Panc1 (cell line): ENCODE results near the gene TRPV5. TPM values are rescaled to one million over a fixed set of nuclear protein-coding genes. Genes with fewer than 3 reads are reported as not detected.

Experiments
- ATAC-seq: fragments of 200-7000 bp; cut with Tn5 transposase; 2 replicates; pipeline ENCODE4 v1.9.1; 2020; ENCODE audit warnings: mild to moderate bottlenecking, moderate library complexity
- BruUV-seq: library from RNA; stranded (reverse); fragments of 400-500 nt; replicated peaks from 2 replicates; lab custom pipeline; 2021; lab: Mats Ljungman, UMichigan
- CTCF ChIA-PET: fragments of 300-600 bp; sonication (Branson Sonifier 250); formaldehyde crosslinking; loops from one replicate; lab custom pipeline; 2022; ENCODE audit warnings: antibody characterized with exemption; lab: Charles Lee
- POLR2A ChIA-PET: fragments of 300-600 bp; sonication (Branson Sonifier 250); formaldehyde crosslinking; loops from one replicate; lab custom pipeline; 2022; ENCODE audit warnings: antibody characterized with exemption; lab: Charles Lee
- DNase-seq: peaks from one replicate; pipeline ENCODE4 v3.0.0-alpha.2; 2010; ENCODE audit warnings: low read depth, low spot score
- H3K27ac ChIP-seq: 2 replicates; pipeline ENCODE4 v1.5.1; 2011; ENCODE audit warnings: mild to moderate bottlenecking, low read length, inconsistent platforms
- H3K27me3 ChIP-seq: fragments of 200-500 bp; sonication (Bioruptor generic); 2 replicates; pipeline ENCODE4 v1.6.0; 2014; ENCODE audit warnings: low read length, inconsistent platforms; ENCODE audit not compliant: control insufficient read depth, insufficient read depth
- H3K36me3 ChIP-seq: fragments of 200-500 bp; sonication (Bioruptor generic); 2 replicates; pipeline ENCODE4 v1.5.1; 2014; ENCODE audit warnings: inconsistent platforms, mild to moderate bottlenecking, low read length, moderate library complexity; ENCODE audit not compliant: control insufficient read depth, insufficient read depth
- H3K4me1 ChIP-seq: 2 replicates; pipeline ENCODE4 v1.5.1; 2011; ENCODE audit warnings: inconsistent platforms, mild to moderate bottlenecking, low read length, moderate library complexity; ENCODE audit not compliant: control insufficient read depth, insufficient read depth
- H3K4me3 ChIP-seq, 2 experiments: 2 replicates each; pipeline ENCODE4 v1.5.1; 2011 to 2012; ENCODE audit warnings: low read depth in 2 of 2, low read length in 2 of 2, mild to moderate bottlenecking in 2 of 2, inconsistent platforms in 1 of 2, moderate library complexity in 1 of 2
- H3K9me3 ChIP-seq: fragments of 200-500 bp; sonication (Bioruptor generic); 2 replicates; pipeline ENCODE4 v1.5.1; 2014; ENCODE audit warnings: low read depth, mild to moderate bottlenecking, inconsistent platforms, low read length, moderate library complexity; ENCODE audit not compliant: control insufficient read depth, insufficient read depth
- POLR2AphosphoS5 ChIP-seq: IDR thresholded peaks from 2 replicates; pipeline ENCODE4 v1.6.1; 2012; ENCODE audit warnings: mild to moderate bottlenecking, low read depth, low read length, moderate library complexity
- SIN3A ChIP-seq: IDR thresholded peaks from 2 replicates; pipeline ENCODE4 v1.6.1; 2012; ENCODE audit warnings: low read depth, mild to moderate bottlenecking, low read length, moderate library complexity, borderline replicate concordance; ENCODE audit not compliant: insufficient read depth
- TCF7L2 ChIP-seq: IDR thresholded peaks from 2 replicates; pipeline ENCODE4 v1.6.1; 2011; ENCODE audit warnings: mild to moderate bottlenecking, low read depth, low read length, inconsistent platforms
- in situ Hi-C: cut with HindIII; loops from 2 replicates; pipeline ENCODE4 v1.10.0; 2016; ENCODE audit warnings: low sequenced_read_pairs, low pct_unique_long_range_greater_than_20kb
- intact Hi-C: fragments of 100-400 bp; cut with micrococcal nuclease; formaldehyde crosslinking; loops from one replicate; pipeline ENCODE4 v1.10.0; 2022; ENCODE audit not compliant: unreplicated experiment
- total RNA-seq: library from RNA; stranded (reverse); gene quantifications from one replicate; pipeline ENCODE4 v1.2.1, GENCODE V29; 2021; ENCODE audit not compliant: unreplicated experiment
- TF ChIP-seq, protein P1 (sequence below): fragments of 450-650 bp; IDR thresholded peaks from 2 replicates; pipeline ENCODE4 v1.5.1; 2017; ENCODE audit warnings: mild to moderate bottlenecking
- TF ChIP-seq, protein P2 (sequence below), 2 experiments: IDR thresholded peaks; 2 replicates each; pipeline ENCODE4 v1.6.1; 2011 to 2012; ENCODE audit warnings: low read depth in 2 of 2, control low read depth in 1 of 2, low read length in 1 of 2, mild to moderate bottlenecking in 1 of 2, moderate library complexity in 1 of 2; ENCODE audit not compliant: insufficient read depth in 1 of 2

Gene TRPV5
- total RNA-seq, 1 experiment from 2014 or later: not detected

DNA sequence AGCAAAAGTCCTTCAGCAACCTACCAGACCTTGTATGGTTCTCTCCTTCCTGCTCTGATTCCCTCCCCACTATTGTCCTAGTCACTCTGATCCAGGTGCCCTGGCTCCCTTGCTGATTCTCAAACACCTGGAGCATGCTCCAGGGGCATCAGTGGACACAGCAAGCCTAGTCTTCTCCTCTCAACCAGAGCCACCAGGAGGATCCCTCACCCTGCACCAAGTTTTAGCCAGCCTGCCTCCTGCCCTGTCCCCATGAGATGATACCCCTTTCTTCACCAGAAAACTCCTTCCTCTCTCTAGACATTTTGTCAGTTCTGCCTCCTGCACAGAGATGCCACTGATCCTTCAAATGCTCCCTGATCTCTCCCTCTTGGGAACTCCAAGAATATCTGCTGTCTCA is 16.7 kb upstream of the TRPV5 start:
- Histone ChIP-seq H3K4me1 (no peaks in the 10 kb centered on the region), H3K9me3 (no peaks in the 10 kb centered on the region), H3K4me3 (no peak overlapping the region), H3K36me3 (no peaks in the 10 kb centered on the region), H3K27me3 (no peaks in the 10 kb centered on the region; the same call in 1 of the 2 replicates), H3K27ac (no peak overlapping the region)
- CTCF ChIA-PET: interaction anchor here (0.7 kb wide), 1 partner anchor 1302 kb away, joined by 4 read pairs; no protein-coding TSS in a partner anchor
- BruUV-seq: no TSS peak
- DNase-seq (no peak), ATAC-seq (no peak)
- intact Hi-C loops (no loop called here), in situ Hi-C loops (no loop called here)
- TF ChIP-seq TCF7L2: no peak
- no peak for TF ChIP-seq POLR2AphosphoS5
- TF ChIP-seq, protein P1, sequence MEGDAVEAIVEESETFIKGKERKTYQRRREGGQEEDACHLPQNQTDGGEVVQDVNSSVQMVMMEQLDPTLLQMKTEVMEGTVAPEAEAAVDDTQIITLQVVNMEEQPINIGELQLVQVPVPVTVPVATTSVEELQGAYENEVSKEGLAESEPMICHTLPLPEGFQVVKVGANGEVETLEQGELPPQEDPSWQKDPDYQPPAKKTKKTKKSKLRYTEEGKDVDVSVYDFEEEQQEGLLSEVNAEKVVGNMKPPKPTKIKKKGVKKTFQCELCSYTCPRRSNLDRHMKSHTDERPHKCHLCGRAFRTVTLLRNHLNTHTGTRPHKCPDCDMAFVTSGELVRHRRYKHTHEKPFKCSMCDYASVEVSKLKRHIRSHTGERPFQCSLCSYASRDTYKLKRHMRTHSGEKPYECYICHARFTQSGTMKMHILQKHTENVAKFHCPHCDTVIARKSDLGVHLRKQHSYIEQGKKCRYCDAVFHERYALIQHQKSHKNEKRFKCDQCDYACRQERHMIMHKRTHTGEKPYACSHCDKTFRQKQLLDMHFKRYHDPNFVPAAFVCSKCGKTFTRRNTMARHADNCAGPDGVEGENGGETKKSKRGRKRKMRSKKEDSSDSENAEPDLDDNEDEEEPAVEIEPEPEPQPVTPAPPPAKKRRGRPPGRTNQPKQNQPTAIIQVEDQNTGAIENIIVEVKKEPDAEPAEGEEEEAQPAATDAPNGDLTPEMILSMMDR: no peak
- TF ChIP-seq, protein P2, sequence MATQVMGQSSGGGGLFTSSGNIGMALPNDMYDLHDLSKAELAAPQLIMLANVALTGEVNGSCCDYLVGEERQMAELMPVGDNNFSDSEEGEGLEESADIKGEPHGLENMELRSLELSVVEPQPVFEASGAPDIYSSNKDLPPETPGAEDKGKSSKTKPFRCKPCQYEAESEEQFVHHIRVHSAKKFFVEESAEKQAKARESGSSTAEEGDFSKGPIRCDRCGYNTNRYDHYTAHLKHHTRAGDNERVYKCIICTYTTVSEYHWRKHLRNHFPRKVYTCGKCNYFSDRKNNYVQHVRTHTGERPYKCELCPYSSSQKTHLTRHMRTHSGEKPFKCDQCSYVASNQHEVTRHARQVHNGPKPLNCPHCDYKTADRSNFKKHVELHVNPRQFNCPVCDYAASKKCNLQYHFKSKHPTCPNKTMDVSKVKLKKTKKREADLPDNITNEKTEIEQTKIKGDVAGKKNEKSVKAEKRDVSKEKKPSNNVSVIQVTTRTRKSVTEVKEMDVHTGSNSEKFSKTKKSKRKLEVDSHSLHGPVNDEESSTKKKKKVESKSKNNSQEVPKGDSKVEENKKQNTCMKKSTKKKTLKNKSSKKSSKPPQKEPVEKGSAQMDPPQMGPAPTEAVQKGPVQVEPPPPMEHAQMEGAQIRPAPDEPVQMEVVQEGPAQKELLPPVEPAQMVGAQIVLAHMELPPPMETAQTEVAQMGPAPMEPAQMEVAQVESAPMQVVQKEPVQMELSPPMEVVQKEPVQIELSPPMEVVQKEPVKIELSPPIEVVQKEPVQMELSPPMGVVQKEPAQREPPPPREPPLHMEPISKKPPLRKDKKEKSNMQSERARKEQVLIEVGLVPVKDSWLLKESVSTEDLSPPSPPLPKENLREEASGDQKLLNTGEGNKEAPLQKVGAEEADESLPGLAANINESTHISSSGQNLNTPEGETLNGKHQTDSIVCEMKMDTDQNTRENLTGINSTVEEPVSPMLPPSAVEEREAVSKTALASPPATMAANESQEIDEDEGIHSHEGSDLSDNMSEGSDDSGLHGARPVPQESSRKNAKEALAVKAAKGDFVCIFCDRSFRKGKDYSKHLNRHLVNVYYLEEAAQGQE (IDR thresholded peaks at IDR 0.05; ENCODE audit: insufficient read depth in 1 of 2, low read depth in 2 of 2, low read length in 1 of 2): no peak
- no peak for TF ChIP-seq SIN3A
- POLR2A ChIA-PET: no interaction called here

DNA sequence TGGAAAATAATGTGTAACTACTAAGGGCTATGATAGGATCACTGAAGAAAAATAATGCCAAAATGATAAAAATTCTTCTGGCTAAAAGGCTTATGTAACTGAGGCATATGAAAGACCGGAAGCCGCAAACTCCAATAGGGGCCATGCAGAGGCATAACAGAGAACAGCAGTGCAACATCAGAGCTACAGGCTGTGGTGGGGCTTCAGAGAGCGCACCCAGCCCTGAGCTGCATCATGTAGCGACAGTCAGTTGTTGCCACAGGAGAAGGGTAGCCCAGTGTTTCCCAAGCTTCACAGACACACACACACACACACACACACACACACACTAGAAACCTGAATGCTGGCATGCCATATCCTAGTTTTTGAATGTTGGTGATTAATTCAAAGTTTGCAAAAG is 15.1 kb upstream of the TRPV5 start:
- Histone ChIP-seq H3K4me3 (no peak overlapping the region), H3K36me3 (no peaks in the 10 kb centered on the region), H3K4me1 (no peaks in the 10 kb centered on the region), H3K27me3 (no peaks in the 10 kb centered on the region; the same call in 1 of the 2 replicates), H3K27ac (no peak overlapping the region), H3K9me3 (no peaks in the 10 kb centered on the region)
- POLR2A ChIA-PET: no interaction called here
- CTCF ChIA-PET: no interaction called here
- TF ChIP-seq POLR2AphosphoS5 (no peak), SIN3A (no peak), TCF7L2 (no peak)
- TF ChIP-seq, protein P1: no peak
- TF ChIP-seq, protein P2 (IDR thresholded peaks at IDR 0.05; ENCODE audit: insufficient read depth in 1 of 2, low read depth in 2 of 2, low read length in 1 of 2): no peak
- BruUV-seq: no TSS peak
- intact Hi-C loops (no loop called here), in situ Hi-C loops (no loop called here)
- ATAC-seq (no peak), DNase-seq (no peak)
